ENCODE data around the gene KRTAP12-4.
"Not testable (repeated sequence)": the region's sequence is repeated elsewhere in the genome, so short reads cannot be mapped to it uniquely, and the experiment has no call there.

The KRTAP12-4 gene

GRCh38 chr21:44666401-44667320 is 12.2 kb upstream of the KRTAP12-4 start, which contains the start of gene KRTAP12-2:
Gene KRTAP12-2, minus strand, starts transcription at chr21:44666927. Its CDS starts 41 bp downstream, at chr21:44666886.
- TF ChIP-seq POLR2AphosphoS5 (IDR thresholded peaks at IDR 0.05; ENCODE audit: low read depth) (no peak), REST (IDR thresholded peaks at IDR 0.05; ENCODE audit: insufficient replicate concordance, low read depth) (no peak), SPI1 (IDR thresholded peaks at IDR 0.05; ENCODE audit: borderline replicate concordance, low read depth) (no peak), GABPA (IDR thresholded peaks at IDR 0.05; ENCODE audit: low read depth) (no peak)
- TF ChIP-seq, protein P1, sequence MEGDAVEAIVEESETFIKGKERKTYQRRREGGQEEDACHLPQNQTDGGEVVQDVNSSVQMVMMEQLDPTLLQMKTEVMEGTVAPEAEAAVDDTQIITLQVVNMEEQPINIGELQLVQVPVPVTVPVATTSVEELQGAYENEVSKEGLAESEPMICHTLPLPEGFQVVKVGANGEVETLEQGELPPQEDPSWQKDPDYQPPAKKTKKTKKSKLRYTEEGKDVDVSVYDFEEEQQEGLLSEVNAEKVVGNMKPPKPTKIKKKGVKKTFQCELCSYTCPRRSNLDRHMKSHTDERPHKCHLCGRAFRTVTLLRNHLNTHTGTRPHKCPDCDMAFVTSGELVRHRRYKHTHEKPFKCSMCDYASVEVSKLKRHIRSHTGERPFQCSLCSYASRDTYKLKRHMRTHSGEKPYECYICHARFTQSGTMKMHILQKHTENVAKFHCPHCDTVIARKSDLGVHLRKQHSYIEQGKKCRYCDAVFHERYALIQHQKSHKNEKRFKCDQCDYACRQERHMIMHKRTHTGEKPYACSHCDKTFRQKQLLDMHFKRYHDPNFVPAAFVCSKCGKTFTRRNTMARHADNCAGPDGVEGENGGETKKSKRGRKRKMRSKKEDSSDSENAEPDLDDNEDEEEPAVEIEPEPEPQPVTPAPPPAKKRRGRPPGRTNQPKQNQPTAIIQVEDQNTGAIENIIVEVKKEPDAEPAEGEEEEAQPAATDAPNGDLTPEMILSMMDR (IDR thresholded peaks at IDR 0.05; ENCODE audit: insufficient read depth, low read length), result no peak
- Histone ChIP-seq H3K4me3 (replicated peaks; ENCODE audit: insufficient read depth, low read length) (no peak within 1 kb of the TSS), H3K27me3 (ENCODE audit: insufficient read depth, poor library complexity, severe bottlenecking) (no peaks in the 10 kb centered on the region), H3K27ac (replicated peaks) (no peak within 1 kb of the TSS)
- DNase-seq (ENCODE audit: low read depth in 1 of 2, low spot score in 1 of 2), result no peak

GRCh38 chr21:44664691-44665090 is 10.2 kb upstream of the KRTAP12-4 start:
- Histone ChIP-seq H3K27ac (replicated peaks) (no peak overlapping the region), H3K4me3 (replicated peaks; ENCODE audit: insufficient read depth, low read length) (no peak overlapping the region), H3K27me3 (ENCODE audit: insufficient read depth, poor library complexity, severe bottlenecking) (no peaks in the 10 kb centered on the region)
- no peak for DNase-seq (ENCODE audit: low read depth in 1 of 2, low spot score in 1 of 2)
- TF ChIP-seq, protein P1 (IDR thresholded peaks at IDR 0.05; ENCODE audit: insufficient read depth, low read length), result no peak

GRCh38 chr21:44661567-44661966 is 7.1 kb upstream of the KRTAP12-4 start:
- H3K4me3 ChIP-seq (replicated peaks; ENCODE audit: insufficient read depth, low read length), result not testable (repeated sequence)

GRCh38 chr21:44658913-44659595 is 4.6 kb upstream of the KRTAP12-4 start:
- no peak for DNase-seq (ENCODE audit: low read depth in 1 of 2, low spot score in 1 of 2)
- no peak for TF ChIP-seq SPI1 (IDR thresholded peaks at IDR 0.05; ENCODE audit: borderline replicate concordance, low read depth)
- TF ChIP-seq REST (IDR thresholded peaks at IDR 0.05; ENCODE audit: insufficient replicate concordance, low read depth), result no peak
- TF ChIP-seq, protein P1 (IDR thresholded peaks at IDR 0.05; ENCODE audit: insufficient read depth, low read length), result no peak
- no peak for TF ChIP-seq POLR2AphosphoS5 (IDR thresholded peaks at IDR 0.05; ENCODE audit: low read depth)
- TF ChIP-seq GABPA (IDR thresholded peaks at IDR 0.05; ENCODE audit: low read depth), result no peak
- H3K27ac ChIP-seq (replicated peaks), result no peak overlapping the region
- no peak overlapping the region for H3K4me3 ChIP-seq (replicated peaks; ENCODE audit: insufficient read depth, low read length)
- no peaks in the 10 kb centered on the region for H3K27me3 ChIP-seq (ENCODE audit: insufficient read depth, poor library complexity, severe bottlenecking)

More at GRCh38 chr21:44661567-44661966, 7.1 kb upstream of the KRTAP12-4 start:
- H3K27ac ChIP-seq (replicated peaks); H3K27me3 ChIP-seq (ENCODE audit: insufficient read depth, poor library complexity, severe bottlenecking); DNase-seq (ENCODE audit: low read depth in 1 of 2, low spot score in 1 of 2): not testable (repeated sequence)

Measured in HL-60 (cell line).